Activated CD8-positive, alpha-beta memory T cell treated with anti-CD3 and anti-CD28 coated beads for 24 hours (primary cell): ENCODE data around the gene REN.

Experiments
- DNase-seq: peaks from one replicate; pipeline ENCODE4 v3.0.0-alpha.2; 2020

REN gene

GRCh38 chr1:204152310-204153044 lies 13.7 kb downstream of the REN start:
- no peak for DNase-seq

GRCh38 chr1:204151552-204152309 lies 14.4 kb downstream of the REN start, which contains the start of gene ETNK2:
TSS of gene ETNK2 (minus strand) at chr1:204152044. CDS start at chr1:204151852, 192 bp downstream.
- peak; percentile 83 for DNase-seq

- peak; percentile 56 for DNase-seq
Observed at GRCh38 chr1:204150702-204151551, 15.2 kb downstream of the REN start.

GRCh38 chr1:204149635-204150565 lies 16.2 kb downstream of the REN start:
- DNase-seq = no peak

GRCh38 chr1:204149107-204149506 lies 17.0 kb downstream of the REN start:
- no peak for DNase-seq

GRCh38 chr1:204147406-204148383 lies 18.4 kb downstream of the REN start:
- DNase-seq = no peak

- no peak for DNase-seq
Observed at GRCh38 chr1:204146965-204147364, 19.2 kb downstream of the REN start.

GRCh38 chr1:204146309-204146708 lies 19.8 kb downstream of the REN start:
- no peak for DNase-seq

- DNase-seq = no peak
Observed at GRCh38 chr1:204145033-204145504, 21.1 kb downstream of the REN start.

GRCh38 chr1:204143276-204144041 lies 22.7 kb downstream of the REN start:
- no peak for DNase-seq

GRCh38 chr1:204142032-204142974 lies 23.8 kb downstream of the REN start:
- no peak for DNase-seq

- no peak for DNase-seq
Observed at GRCh38 chr1:204141131-204141530, 25.0 kb downstream of the REN start.

- no peak for DNase-seq
Observed at GRCh38 chr1:204139952-204140351, 26.2 kb downstream of the REN start.

GRCh38 chr1:204139088-204139487 lies 27.0 kb downstream of the REN start:
- DNase-seq = no peak

GRCh38 chr1:204136814-204137213 lies 29.3 kb downstream of the REN start:
- DNase-seq = no peak

GRCh38 chr1:204134103-204134502 lies 32.0 kb downstream of the REN start:
- DNase-seq = no peak

- no peak for DNase-seq
Observed at GRCh38 chr1:204132718-204133117, 33.4 kb downstream of the REN start.

- DNase-seq = no peak
Observed at GRCh38 chr1:204131978-204132377, 34.2 kb downstream of the REN start.
